Tibial artery (tissue), 4 donors: ENCODE data around the gene IGLON5.

Experiments used
- DNase-seq, 2 donors: peaks; one replicate each; pipeline ENCODE4 v3.0.0-alpha.2; 2019
- H3K27ac ChIP-seq, 2 donors: fragments of 200-600 bp; sonication (generic) in 1 of 2; 1 replicate in 1 of 2; 2 replicates in 1 of 2; pipeline ENCODE4 v1.5.1; 2018 to 2019; ENCODE audit warnings: mild to moderate bottlenecking in 1 of 2
- H3K27me3 ChIP-seq, 2 donors: fragments of 200-600 bp; sonication (generic) in 1 of 2; one replicate each; pipeline versions ENCODE4 v1.5.1 to v1.6.0; 2016 to 2019
- H3K36me3 ChIP-seq, 3 donors: fragments of 200-600 bp; sonication (generic) in 2 of 3; one replicate each; pipeline ENCODE4 v1.5.1; 2016 to 2019; ENCODE audit warnings: mild to moderate bottlenecking in 2 of 3
- H3K4me1 ChIP-seq, 4 donors: fragments of 200-600 bp; sonication (generic) in 2 of 4; 1 replicate in 3 of 4; 2 replicates in 1 of 4; pipeline ENCODE4 v1.5.1; 2016 to 2019
- H3K4me3 ChIP-seq, 2 donors: fragments of 200-600 bp; sonication (generic) in 1 of 2; 1 replicate in 1 of 2; 2 replicates in 1 of 2; pipeline ENCODE4 v1.5.1; 2018 to 2019; ENCODE audit warnings: mild to moderate bottlenecking in 2 of 2
- H3K9me3 ChIP-seq, 3 donors: fragments of 200-600 bp; sonication (generic) in 1 of 3; one replicate each; pipeline ENCODE4 v1.5.1; 2016 to 2019
- intact Hi-C: fragments of 100-400 bp; cut with DNase I; formaldehyde crosslinking; loops from one replicate; pipeline ENCODE4 v1.15.0; 2023; ENCODE audit warnings: low total_unique reads
- TF ChIP-seq, protein P1 (sequence below), 2 experiments: fragments of 200-600 bp in 1 of 2; fragments of 450-650 bp in 1 of 2; IDR thresholded peaks; one replicate each; pipeline ENCODE4 v1.5.1; 2017 to 2019; ENCODE audit warnings: antibody characterized with exemption in 2 of 2, mild to moderate bottlenecking in 1 of 2, moderate library complexity in 1 of 2

The IGLON5 gene

GRCh38 chr19:51330366-51330765 lies 18.9 kb downstream of the IGLON5 start:
- DNase-seq: no peak
- no peak overlapping the region for H3K27ac ChIP-seq
- H3K36me3 ChIP-seq: peaks cover 0 to 10% (median 5%) of the 10 kb centered on the region in 3 donors
- H3K9me3 ChIP-seq: no peaks in the 10 kb centered on the region
- TF ChIP-seq, protein P1, sequence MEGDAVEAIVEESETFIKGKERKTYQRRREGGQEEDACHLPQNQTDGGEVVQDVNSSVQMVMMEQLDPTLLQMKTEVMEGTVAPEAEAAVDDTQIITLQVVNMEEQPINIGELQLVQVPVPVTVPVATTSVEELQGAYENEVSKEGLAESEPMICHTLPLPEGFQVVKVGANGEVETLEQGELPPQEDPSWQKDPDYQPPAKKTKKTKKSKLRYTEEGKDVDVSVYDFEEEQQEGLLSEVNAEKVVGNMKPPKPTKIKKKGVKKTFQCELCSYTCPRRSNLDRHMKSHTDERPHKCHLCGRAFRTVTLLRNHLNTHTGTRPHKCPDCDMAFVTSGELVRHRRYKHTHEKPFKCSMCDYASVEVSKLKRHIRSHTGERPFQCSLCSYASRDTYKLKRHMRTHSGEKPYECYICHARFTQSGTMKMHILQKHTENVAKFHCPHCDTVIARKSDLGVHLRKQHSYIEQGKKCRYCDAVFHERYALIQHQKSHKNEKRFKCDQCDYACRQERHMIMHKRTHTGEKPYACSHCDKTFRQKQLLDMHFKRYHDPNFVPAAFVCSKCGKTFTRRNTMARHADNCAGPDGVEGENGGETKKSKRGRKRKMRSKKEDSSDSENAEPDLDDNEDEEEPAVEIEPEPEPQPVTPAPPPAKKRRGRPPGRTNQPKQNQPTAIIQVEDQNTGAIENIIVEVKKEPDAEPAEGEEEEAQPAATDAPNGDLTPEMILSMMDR (IDR thresholded peaks at IDR 0.05): no peak
- peaks cover 0 to 14% (median 7%) of the 10 kb centered on the region in 4 donors for H3K4me1 ChIP-seq
- peaks cover 0 to 55% of the 10 kb centered on the region in 2 donors for H3K27me3 ChIP-seq
- no peak overlapping the region for H3K4me3 ChIP-seq
- intact Hi-C loops: loop anchor here (10.0 kb wide), 1 partner anchor 264 kb away; no protein-coding TSS in a partner anchor

DNA sequence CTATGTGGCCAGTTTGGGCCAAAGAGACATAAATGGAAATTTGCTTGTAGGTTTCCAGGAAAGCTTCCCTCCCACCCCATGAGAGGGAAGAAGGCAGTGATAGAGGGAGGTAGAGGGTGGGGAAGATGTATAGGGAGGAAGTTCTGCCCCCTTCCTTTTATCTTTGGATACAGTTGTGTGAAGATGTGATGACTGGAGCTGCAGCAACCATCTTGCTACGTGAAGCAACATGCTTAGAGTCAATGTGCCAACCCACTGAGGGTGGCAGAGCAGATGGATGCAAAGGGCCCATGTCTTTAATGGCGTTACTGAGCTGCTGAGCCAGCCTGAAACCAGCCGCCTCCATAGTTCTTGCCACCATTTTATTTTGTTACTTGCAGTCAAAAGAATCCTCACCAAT lies 19.7 kb downstream of the IGLON5 start:
- intact Hi-C loops: loop anchor here (10.0 kb wide), 1 partner anchor 264 kb away; no protein-coding TSS in a partner anchor
- Histone ChIP-seq H3K27ac (no peak overlapping the region), H3K27me3 (peaks cover 0 to 51% of the 10 kb centered on the region in 2 donors), H3K4me1 (peaks cover 0 to 14% (median 7%) of the 10 kb centered on the region in 4 donors), H3K4me3 (no peak overlapping the region), H3K9me3 (no peaks in the 10 kb centered on the region), H3K36me3 (peaks cover 0 to 10% (median 5%) of the 10 kb centered on the region in 3 donors)
- DNase-seq: no peak
- TF ChIP-seq, protein P1 (IDR thresholded peaks at IDR 0.05): no peak

- Histone ChIP-seq H3K4me1 (peaks cover 0 to 13% (median 6%) of the 10 kb centered on the region in 4 donors), H3K4me3 (no peak overlapping the region), H3K9me3 (no peaks in the 10 kb centered on the region), H3K27ac (no peak overlapping the region), H3K36me3 (peaks cover 0 to 10% (median 5%) of the 10 kb centered on the region in 3 donors), H3K27me3 (peaks cover 0 to 46% of the 10 kb centered on the region in 2 donors)
- TF ChIP-seq, protein P1 (IDR thresholded peaks at IDR 0.05): no peak
- DNase-seq: no peak
- intact Hi-C loops: loop anchor here (10.0 kb wide), 1 partner anchor 263 kb away; no protein-coding TSS in a partner anchor
These were observed 20.3 kb downstream of the IGLON5 start for GRCh38 chr19:51331716-51332115.

- peaks cover 0 to 7% (median 6%) of the 10 kb centered on the region in 4 donors for H3K4me1 ChIP-seq
- peaks cover 0 to 10% (median 5%) of the 10 kb centered on the region in 3 donors for H3K36me3 ChIP-seq
- H3K9me3 ChIP-seq: no peaks in the 10 kb centered on the region
- DNase-seq: no peak
- intact Hi-C loops: loop anchor here (10.0 kb wide), 1 partner anchor 261 kb away; no protein-coding TSS in a partner anchor
- TF ChIP-seq, protein P1 (IDR thresholded peaks at IDR 0.05): no peak
- H3K27me3 ChIP-seq: peaks cover 0 to 24% of the 10 kb centered on the region in 2 donors
- no peak overlapping the region for H3K4me3 ChIP-seq
- H3K27ac ChIP-seq: no peak overlapping the region
These were observed 22.5 kb downstream of the IGLON5 start for GRCh38 chr19:51333836-51334460.

GRCh38 chr19:51337141-51337860 lies 25.9 kb downstream of the IGLON5 start:
- no peak overlapping the region for H3K4me3 ChIP-seq
- H3K4me1 ChIP-seq: peaks cover 0 to 18% (median 11%) of the 10 kb centered on the region in 4 donors
- H3K36me3 ChIP-seq: peaks cover 0 to 3% (median 0%) of the 10 kb centered on the region in 3 donors
- TF ChIP-seq, protein P1 (IDR thresholded peaks at IDR 0.05): no peak
- no peaks in the 10 kb centered on the region for H3K9me3 ChIP-seq
- H3K27ac ChIP-seq: no peak overlapping the region
- no peak for DNase-seq
- intact Hi-C loops: loop anchor here (5.0 to 10.0 kb wide), 2 partner anchors 100 to 258 kb away; no protein-coding TSS in a partner anchor
- H3K27me3 ChIP-seq: no peaks in the 10 kb centered on the region
